GM12878 (cell line): ENCODE measurements around the gene TBL1XR1. TPM values are rescaled to one million over a fixed set of nuclear protein-coding genes. Genes with fewer than 3 reads are reported as not detected.

ENCODE experiments used
- ATAC-seq: fragments of 200-7000 bp; cut with Tn5 transposase; 3 replicates; pipeline ENCODE4 v1.9.1; 2020; ENCODE audit warnings: mild to moderate bottlenecking, moderate library complexity
- BruUV-seq: library from RNA; stranded (reverse); fragments of 400-500 nt; replicated peaks from 2 replicates; lab custom pipeline; 2021; lab: Mats Ljungman, UMichigan
- CTCF ChIA-PET: fragments of 300-600 bp; sonication (Branson Sonifier 250); formaldehyde crosslinking; extraction: SDS; loops from one replicate; lab custom pipeline; 2021; ENCODE audit warnings: inconsistent platforms; lab: Yijun Ruan, JAX
- POLR2A ChIA-PET: fragments of 350-600 bp; formaldehyde crosslinking; extraction: SDS; loops from one replicate; lab custom pipeline; 2021; ENCODE audit warnings: inconsistent platforms; lab: Charles Lee
- RAD21 ChIA-PET: fragments of 300-600 bp; sonication (Branson Sonifier 250); formaldehyde crosslinking; loops from one replicate; lab custom pipeline; 2023; ENCODE audit warnings: antibody characterized with exemption; ENCODE audit not compliant: unreplicated experiment; lab: Charles Lee
- SMC1A ChIA-PET: fragments of 300-600 bp; sonication (Branson Sonifier 250); formaldehyde crosslinking; loops from one replicate; lab custom pipeline; 2023; ENCODE audit not compliant: unreplicated experiment, uncharacterized antibody; lab: Charles Lee
- DNase-seq: peaks from one replicate; pipeline ENCODE4 v3.0.0-alpha.2; 2011; ENCODE audit warnings: low read depth, low spot score
- FAIRE-seq: peaks from 3 replicates; lab custom pipeline; 2011; peaks lifted over from hg19 to GRCh38; lab: Jason Lieb, UNC
- H2AFZ ChIP-seq: 2 replicates; pipeline ENCODE4 v1.6.0; 2011; ENCODE audit warnings: low read depth, low read length, control low read depth; ENCODE audit not compliant: control insufficient read depth
- H3K27ac ChIP-seq: 2 replicates; pipeline ENCODE4 v1.5.1; 2011; ENCODE audit warnings: control low read depth; ENCODE audit not compliant: control insufficient read depth, insufficient read depth
- H3K27me3 ChIP-seq, 2 experiments: replicated peaks in 1 of 2; 2 replicates each; pipeline versions ENCODE4 v1.6.0 to v1.6.1; 2011; ENCODE audit warnings: low read length in 1 of 2; ENCODE audit not compliant: control insufficient read depth in 2 of 2, insufficient read depth in 2 of 2
- H3K36me3 ChIP-seq, 2 experiments: 2 replicates each; pipeline ENCODE4 v1.5.1; 2011; ENCODE audit warnings: low read length in 1 of 2; ENCODE audit not compliant: control insufficient read depth in 2 of 2, insufficient read depth in 2 of 2
- H3K4me1 ChIP-seq: 2 replicates; pipeline ENCODE4 v1.6.1; 2011; ENCODE audit warnings: mild to moderate bottlenecking, low read length, moderate library complexity, mixed read lengths; ENCODE audit not compliant: control insufficient read depth, insufficient read depth
- H3K4me2 ChIP-seq: 2 replicates; pipeline ENCODE4 v1.6.0; 2011; ENCODE audit warnings: control low read depth; ENCODE audit not compliant: control insufficient read depth, insufficient read depth
- H3K4me3 ChIP-seq: fragments of 200-600 bp; sonication (generic); 2 replicates; pipeline ENCODE4 v1.5.1; 2016
- H3K79me2 ChIP-seq: 2 replicates; pipeline ENCODE4 v1.6.0; 2011; ENCODE audit warnings: low read length; ENCODE audit not compliant: control insufficient read depth, insufficient read depth
- H3K9ac ChIP-seq: 2 replicates; pipeline ENCODE4 v1.8.0; 2011; ENCODE audit warnings: low read length, control low read depth, mixed read lengths; ENCODE audit not compliant: control insufficient read depth, insufficient read depth
- H3K9me3 ChIP-seq: replicated peaks from 3 replicates; pipeline ENCODE4 v1.5.1; 2011; ENCODE audit warnings: mild to moderate bottlenecking, low read length; ENCODE audit not compliant: control insufficient read depth, insufficient read depth
- H4K20me1 ChIP-seq: 2 replicates; pipeline ENCODE4 v1.6.0; 2011; ENCODE audit not compliant: control insufficient read depth, insufficient read depth
- CBX3 ChIP-seq: fragments of 200-600 bp; sonication (generic); IDR thresholded peaks from 2 replicates; pipeline ENCODE4 v1.6.1; 2016; ENCODE audit warnings: low read depth, borderline replicate concordance
- E2F8 ChIP-seq: fragments of 450-650 bp; IDR thresholded peaks from 2 replicates; pipeline ENCODE4 v1.6.1; 2018; ENCODE audit warnings: mild to moderate bottlenecking, low read depth, moderate library complexity; ENCODE audit not compliant: partially characterized antibody
- HDAC6 ChIP-seq: fragments of 200-600 bp; sonication (generic); IDR thresholded peaks from one replicate; pipeline ENCODE4 v1.8.0; 2017; ENCODE audit warnings: antibody characterized with exemption; ENCODE audit not compliant: unreplicated experiment
- NFYA ChIP-seq: IDR thresholded peaks from 2 replicates; pipeline ENCODE4 v1.6.1; 2011; ENCODE audit warnings: low read depth, mild to moderate bottlenecking, low read length, improper control_type of control experiment, borderline replicate concordance
- POLR2AphosphoS5 ChIP-seq: IDR thresholded peaks from 2 replicates; pipeline ENCODE4 v1.6.1; 2011; ENCODE audit warnings: mild to moderate bottlenecking, low read length, inconsistent platforms
- RCOR1 ChIP-seq: conservative IDR thresholded peaks from 2 replicates; pipeline ENCODE4 v1.6.1; 2012; ENCODE audit warnings: low read depth, low read length, improper control_type of control experiment
- ZBED1 ChIP-seq: IDR thresholded peaks from 2 replicates; pipeline ENCODE4 v1.6.1; 2016; ENCODE audit warnings: borderline replicate concordance
- ZBTB33 ChIP-seq: fragments of 450-650 bp; IDR thresholded peaks from 2 replicates; pipeline ENCODE4 v1.6.1; 2017; ENCODE audit warnings: mild to moderate bottlenecking
- WGBS: methylation state at CpG from one replicate; pipeline ENCODE4 v1.1.6; 2016; ENCODE audit warnings: low lambda C conversion rate; ENCODE audit not compliant: insufficient replicate concordance, insufficient coverage; ENCODE audit errors: missing lambda C conversion rate; 5-methylcytosine and 5-hydroxymethylcytosine counted together
- in situ Hi-C: fragments of 300-500 bp; cut with MboI; formaldehyde crosslinking; loops from 9 replicates; pipeline ENCODE4 v1.14.3; 2018; ENCODE audit warnings: mixed read lengths
- intact Hi-C: fragments of 100-400 bp; cut with micrococcal nuclease; formaldehyde crosslinking; loops from one replicate; pipeline ENCODE4 v1.14.2; 2022; ENCODE audit not compliant: unreplicated experiment
- polyA plus RNA-seq, 11 experiments: library from polyadenylated mRNA; depleted of rRNA in 4 of 11; unstranded in 6 of 11; stranded (reverse) in 5 of 11; fragments of >200 nt; fragmentation: Nextera tagmentation in 4 of 11; fragmentation: Illumina TruSeq in 1 of 11; extraction: Ambion mirVana in 4 of 11; extraction: Trizol in 1 of 11; gene quantifications; 1 replicate in 1 of 11; 2 replicates in 10 of 11; pipeline versions ENCODE4 v1.2.1 to v1.2.3, GENCODE V29; 2011 to 2016; ENCODE audit warnings: inconsistent platforms in 2 of 11, missing spikeins in 2 of 11, low read depth in 1 of 11
- total RNA-seq, 4 experiments: library from RNA; depleted of rRNA in 3 of 4; stranded (reverse); fragments of >200 nt in 3 of 4; fragmentation: Illumina TruSeq in 1 of 4; extraction: Trizol in 1 of 4; gene quantifications; 2 replicates each; pipeline versions ENCODE4 v1.2.1 to v1.2.3, GENCODE V29; 2013 to 2021

Gene TBL1XR1
- total and polyA plus RNA-seq, 10 of the 15 experiments (the other 5 are each of a cell fraction or from before 2014, with no cell fraction given): 13.0 to 115 (median 60.4) TPM

- TF ChIP-seq ZBTB33 (no peak), NFYA (no peak), E2F8 (no peak), HDAC6 (no peak)
Observed at GRCh38 chr3:176974279-176974678, 223.0 kb downstream of the TBL1XR1 start (continued).

- Histone ChIP-seq H4K20me1 (no peaks in the 10 kb centered on the region), H3K79me2 (no peaks in the 10 kb centered on the region), H3K4me2 (no peak overlapping the region), H3K36me3 (no peaks in the 10 kb centered on the region), H3K9me3 (no peaks in the 10 kb centered on the region), H3K27ac (no peak overlapping the region), H3K4me3 (no peak overlapping the region), H2AFZ (no peak overlapping the region), H3K27me3 (no peaks in the 10 kb centered on the region; a peak in 1 of 4 replicates), H3K4me1 (no peaks in the 10 kb centered on the region), H3K9ac (no peak overlapping the region)
- ATAC-seq (no peak), FAIRE-seq (no peak), DNase-seq (no peak)
- no TSS peak for BruUV-seq
- CTCF ChIA-PET: interaction anchor here (0.7 kb wide), 1 partner anchor 8 kb away, joined by 3 read pairs; no protein-coding TSS in a partner anchor
- intact Hi-C loops (no loop called here), in situ Hi-C loops (no loop called here)
- SMC1A ChIA-PET: no interaction called here
- POLR2A ChIA-PET: no interaction called here
- RAD21 ChIA-PET: no interaction called here
- WGBS: 54% methylated on average over 5 of the region's 5 CpGs
- TF ChIP-seq CBX3 (no peak), RCOR1 (no peak), ZBED1 (no peak), POLR2AphosphoS5 (no peak)
Observed at GRCh38 chr3:176971613-176972174, 225.6 kb downstream of the TBL1XR1 start.
